SH-SY5Y (cell line): Measurements from ENCODE around the gene STX16.

Experiments
- GATA2 ChIP-seq: IDR thresholded peaks from 2 replicates; pipeline ENCODE4 v1.6.1; 2011; ENCODE audit warnings: mild to moderate bottlenecking, low read depth, low read length
- GATA3 ChIP-seq: IDR thresholded peaks from 2 replicates; pipeline ENCODE4 v1.6.1; 2011; ENCODE audit warnings: low read depth, mild to moderate bottlenecking, low read length, moderate library complexity

- no peak for TF ChIP-seq GATA2
- TF ChIP-seq GATA3 = no peak
Measured at GRCh38 chr20:58714923-58715351, 63.9 kb downstream of the STX16 start.
